Stimulated activated CD8-positive, alpha-beta memory T cell treated with anti-CD3 and anti-CD28 coated beads, Interleukin-7, amount 100 ng/mL, for 4 hours (primary cell): Measurements from ENCODE around the gene KCNMB1.
"Not testable (repeated sequence)": the region's sequence is repeated elsewhere in the genome, so short reads cannot be mapped to it uniquely, and the experiment has no call there.

ENCODE experiments used
- DNase-seq, 2 donors: peaks; one replicate each; pipeline ENCODE4 v3.0.0-alpha.2; 2020; ENCODE audit warnings: low read depth in 2 of 2

Gene KCNMB1

DNA sequence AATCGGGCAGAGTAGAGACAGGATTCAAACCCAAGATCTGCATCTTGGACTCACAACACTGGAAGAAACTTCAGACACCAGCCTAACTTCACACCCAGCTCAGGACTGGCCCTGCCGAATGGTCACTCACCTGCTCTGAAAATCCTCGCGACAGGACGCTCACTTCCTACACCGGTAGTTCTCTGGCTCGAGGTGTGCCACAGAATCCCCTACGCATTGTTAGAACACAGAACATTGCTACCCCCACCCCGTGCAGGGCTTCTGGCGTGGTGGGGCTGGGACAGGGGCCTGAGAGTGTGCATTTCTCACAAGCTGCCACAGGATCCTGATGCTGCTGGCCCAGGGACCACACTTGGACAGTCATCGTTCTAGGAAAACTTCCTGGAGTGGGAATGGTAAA is 12.1 kb downstream of the KCNMB1 start:
- no peak for DNase-seq

DNA sequence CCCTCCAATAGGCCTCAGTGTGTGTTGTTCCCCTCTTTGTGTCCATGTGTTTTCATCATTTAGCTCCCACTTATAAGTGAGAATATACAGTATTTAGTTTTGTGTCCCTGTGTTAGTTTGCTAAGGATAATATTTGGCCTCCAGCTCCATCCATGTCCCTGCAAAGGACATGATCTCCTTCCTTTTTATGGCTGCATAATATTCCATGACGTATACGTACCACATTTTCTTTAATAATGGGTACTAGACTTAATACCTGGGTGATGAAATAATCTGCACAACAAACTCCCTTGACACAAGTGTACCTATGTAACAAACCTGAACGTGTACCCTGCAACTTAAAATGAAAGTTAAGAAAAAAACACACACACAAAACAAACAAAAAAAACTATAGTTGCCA is 12.6 kb downstream of the KCNMB1 start:
- not testable (repeated sequence) for DNase-seq

GRCh38 chr5:170375283-170375682 is 13.9 kb downstream of the KCNMB1 start:
- no peak for DNase-seq

GRCh38 chr5:170372971-170373370 is 16.2 kb downstream of the KCNMB1 start:
- DNase-seq: no peak

GRCh38 chr5:170368586-170368985 is 20.6 kb downstream of the KCNMB1 start:
- DNase-seq: no peak

DNA sequence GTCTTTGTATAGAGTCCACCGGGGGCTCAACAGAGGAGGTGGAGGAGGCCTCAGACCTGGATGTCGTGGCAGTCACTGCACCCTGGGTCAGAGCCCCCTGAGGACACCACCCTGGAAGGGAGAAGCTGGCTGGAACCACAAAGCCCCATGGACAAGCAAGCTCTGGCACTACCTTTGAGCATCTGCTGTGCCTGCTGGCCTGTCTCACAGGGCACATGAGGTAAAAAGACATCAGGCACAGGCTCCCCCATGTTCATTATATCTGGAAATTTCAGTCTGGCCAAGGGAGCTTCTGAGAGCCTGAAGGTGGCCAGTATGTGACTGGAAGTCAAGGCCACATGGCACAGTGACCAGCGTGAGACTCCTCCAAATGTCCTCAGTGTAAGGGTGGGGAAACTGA is 22.9 kb downstream of the KCNMB1 start:
- no peak for DNase-seq

DNA sequence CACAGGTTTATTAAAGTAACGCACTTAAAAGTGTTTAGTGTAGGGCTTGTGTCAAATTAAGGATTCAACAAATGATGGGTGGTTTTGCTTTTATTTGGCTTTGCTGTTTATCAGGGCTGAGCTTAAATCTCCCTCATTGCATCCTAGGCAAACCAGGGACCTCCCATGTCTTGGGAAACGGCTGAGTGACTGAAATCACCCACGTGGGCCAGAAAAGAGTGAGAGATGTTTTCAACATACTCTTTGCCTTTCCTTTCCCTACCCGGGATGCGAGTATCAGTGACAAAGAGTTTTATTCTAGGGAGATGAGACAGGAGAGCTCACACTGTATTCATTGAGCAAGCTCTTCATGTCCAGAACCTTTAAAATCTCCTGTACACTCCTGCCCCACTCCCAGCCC is 23.3 kb downstream of the KCNMB1 start:
- no peak for DNase-seq

GRCh38 chr5:170365011-170365410 is 24.2 kb downstream of the KCNMB1 start:
- DNase-seq: no peak

GRCh38 chr5:170363671-170364070 is 25.5 kb downstream of the KCNMB1 start:
- DNase-seq: no peak

- DNase-seq: no peak
Observed at GRCh38 chr5:170362656-170363055, 26.5 kb downstream of the KCNMB1 start.

GRCh38 chr5:170362102-170362501 is 27.1 kb downstream of the KCNMB1 start:
- DNase-seq: no peak

DNA sequence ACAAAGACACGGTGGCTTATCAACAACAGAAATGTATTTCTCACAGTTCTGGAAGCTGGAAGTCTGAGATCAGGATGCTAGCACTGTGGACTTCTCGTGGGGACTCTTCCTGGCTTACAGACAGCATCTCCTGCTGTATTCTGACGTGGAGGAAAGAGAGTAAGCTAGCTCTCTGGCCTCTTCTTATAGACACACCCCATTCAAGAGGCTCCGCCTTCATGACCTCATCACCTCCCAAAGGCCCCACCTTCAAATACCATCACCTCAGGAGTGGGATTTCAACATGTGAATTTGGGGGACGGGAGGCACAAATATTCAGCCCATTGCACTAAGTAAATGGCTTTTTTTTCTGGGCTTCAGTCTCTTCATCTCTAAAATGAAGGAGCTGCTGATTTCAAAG is 27.6 kb downstream of the KCNMB1 start:
- DNase-seq: no peak

DNA sequence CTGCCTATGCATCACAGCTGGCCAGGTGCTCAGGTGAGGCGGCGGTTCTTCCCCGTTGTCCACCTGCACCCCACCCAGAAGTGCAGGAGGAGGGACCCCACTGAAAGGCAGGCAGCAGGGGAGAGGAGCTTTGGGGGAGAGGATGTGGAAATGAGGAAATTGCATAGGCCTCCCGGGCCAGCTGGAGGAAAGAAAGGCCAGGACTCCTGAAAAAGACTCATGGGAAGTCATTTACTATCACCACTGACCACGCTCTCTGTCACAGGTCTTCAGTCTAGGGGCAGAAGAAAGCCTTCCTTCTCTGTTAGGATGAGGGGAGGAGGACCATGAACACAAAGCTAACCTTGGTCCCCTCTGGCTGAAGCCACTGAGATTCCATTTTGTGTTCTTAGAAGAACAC is 28.1 kb downstream of the KCNMB1 start:
- DNase-seq: no peak

GRCh38 chr5:170360709-170361108 is 28.5 kb downstream of the KCNMB1 start:
- no peak for DNase-seq

GRCh38 chr5:170357955-170358444 is 31.2 kb downstream of the KCNMB1 start:
- DNase-seq: no peak

GRCh38 chr5:170355601-170356098 is 33.5 kb downstream of the KCNMB1 start:
- DNase-seq: no peak

- no peak for DNase-seq
Observed at GRCh38 chr5:170353961-170354360, 35.2 kb downstream of the KCNMB1 start.

- no peak for DNase-seq
Observed at GRCh38 chr5:170353011-170353761, 36.0 kb downstream of the KCNMB1 start.

DNA sequence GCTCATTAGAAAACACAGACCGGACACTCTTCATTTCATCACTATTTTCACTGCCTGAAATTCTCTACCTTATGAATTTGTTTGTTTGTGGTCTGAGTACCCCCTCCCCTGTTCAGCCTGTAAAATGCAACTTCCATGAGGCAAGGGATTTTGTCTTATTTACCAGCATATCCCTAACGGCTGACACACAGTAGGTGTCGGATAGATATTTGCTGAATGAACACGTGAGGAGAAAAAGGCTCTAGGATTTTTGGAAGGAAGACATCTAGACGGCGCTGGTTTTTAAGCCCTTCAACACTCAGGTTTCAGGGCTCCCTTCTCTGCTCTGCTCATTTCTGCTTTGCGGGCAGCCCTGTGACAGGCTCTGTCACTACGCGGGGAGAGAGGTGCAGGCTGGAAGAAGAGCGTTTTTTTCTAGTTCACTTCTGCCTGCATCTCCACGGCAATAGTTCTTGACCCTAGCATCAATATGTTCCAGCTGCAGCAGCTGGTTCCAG is 41.0 kb downstream of the KCNMB1 start:
- DNase-seq: no peak

DNA sequence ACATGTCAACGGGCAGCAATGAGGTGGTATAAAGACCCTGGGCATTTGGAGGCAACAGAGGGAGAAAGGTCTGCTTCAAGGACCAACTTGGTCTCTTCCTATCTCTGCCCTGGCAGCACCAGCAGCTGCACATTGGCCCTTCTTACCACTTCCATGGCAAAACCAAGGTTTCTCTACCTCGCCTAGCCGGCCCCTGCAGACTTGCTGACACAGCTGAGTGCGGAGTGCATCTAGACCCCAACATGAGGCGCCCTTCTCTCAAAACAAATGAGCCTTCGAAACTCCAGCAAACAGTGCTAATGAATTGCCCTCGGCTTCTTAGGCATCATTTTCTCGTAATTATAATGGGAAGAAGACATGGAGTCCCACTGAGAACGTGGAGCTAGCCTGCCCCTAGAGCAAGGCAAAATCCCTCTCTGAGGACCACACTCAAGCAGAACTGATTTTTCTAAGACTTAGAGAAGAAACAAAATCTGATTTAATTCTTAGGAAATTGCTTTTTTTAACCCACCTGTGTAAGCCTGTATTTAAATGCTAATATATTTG is 42.1 kb downstream of the KCNMB1 start:
- DNase-seq: no peak

GRCh38 chr5:170345971-170346370 is 43.2 kb downstream of the KCNMB1 start:
- no peak for DNase-seq

GRCh38 chr5:170343177-170343576 is 46.0 kb downstream of the KCNMB1 start:
- no peak for DNase-seq

GRCh38 chr5:170342153-170342725 is 46.9 kb downstream of the KCNMB1 start:
- DNase-seq: no peak
